ENCODE data around the gene PCP4L1.
"Not testable (repeated sequence)": the region's sequence is repeated elsewhere in the genome, so short reads cannot be mapped to it uniquely, and the experiment has no call there.

Gene PCP4L1

GRCh38 chr1:161229896-161230295 is 28.6 kb upstream of the PCP4L1 start:
- no peak for DNase-seq

GRCh38 chr1:161230762-161231161 is 27.8 kb upstream of the PCP4L1 start:
- DNase-seq, result no peak

GRCh38 chr1:161233102-161233501 is 25.4 kb upstream of the PCP4L1 start:
- DNase-seq, result no peak

- DNase-seq, result no peak
Measured at GRCh38 chr1:161235957-161236775, 22.4 kb upstream of the PCP4L1 start.

- DNase-seq, result no peak
Measured at GRCh38 chr1:161238039-161238473, 20.5 kb upstream of the PCP4L1 start, which contains the start of gene NR1I3. NR1I3 (minus strand) TSS chr1:161238203; CDS start chr1:161236565, 1,638 bp downstream.

- DNase-seq, result no peak
Measured at GRCh38 chr1:161241682-161242081, 16.9 kb upstream of the PCP4L1 start.

- no peak for DNase-seq
Measured at GRCh38 chr1:161242313-161242712, 16.2 kb upstream of the PCP4L1 start.

- DNase-seq, result no peak
Measured at GRCh38 chr1:161244888-161245287, 13.7 kb upstream of the PCP4L1 start.

- not testable (repeated sequence) for DNase-seq
Measured at GRCh38 chr1:161250100-161250499, 8.4 kb upstream of the PCP4L1 start.

- DNase-seq, result no peak
Measured at GRCh38 chr1:161250829-161251228, 7.7 kb upstream of the PCP4L1 start.

- no peak for DNase-seq
Measured at GRCh38 chr1:161251579-161251978, 7.0 kb upstream of the PCP4L1 start.

GRCh38 chr1:161255302-161255701 is 3.2 kb upstream of the PCP4L1 start:
- not testable (repeated sequence) for DNase-seq

- not testable (repeated sequence) for DNase-seq
Measured at GRCh38 chr1:161255955-161256520, 2.5 kb upstream of the PCP4L1 start.

GRCh38 chr1:161257109-161257508 is 1.4 kb upstream of the PCP4L1 start:
- DNase-seq, result not testable (repeated sequence)

- DNase-seq, result no peak
Measured at GRCh38 chr1:161259345-161259702, 779 bp downstream of the PCP4L1 start.

GRCh38 chr1:161259765-161260164 is 1.2 kb downstream of the PCP4L1 start:
- DNase-seq, result no peak

GRCh38 chr1:161260376-161261260 is 2.1 kb downstream of the PCP4L1 start:
- no peak for DNase-seq

- no peak for DNase-seq
Measured at GRCh38 chr1:161261261-161262235, 3.0 kb downstream of the PCP4L1 start.

- no peak for DNase-seq
Measured at GRCh38 chr1:161265305-161265704, 6.8 kb downstream of the PCP4L1 start.

- DNase-seq, result no peak
Measured at GRCh38 chr1:161266202-161266601, 7.7 kb downstream of the PCP4L1 start.

- DNase-seq, result no peak
Measured at GRCh38 chr1:161266836-161267235, 8.3 kb downstream of the PCP4L1 start.

GRCh38 chr1:161267321-161267720 is 8.8 kb downstream of the PCP4L1 start:
- peak; percentile 6 for DNase-seq

Measured in GF-D8 (cell line).